Right lobe of liver (tissue), 5 donors: Measurements from ENCODE around the gene METTL4. TPM values are rescaled to one million over a fixed set of nuclear protein-coding genes. Genes with fewer than 3 reads are reported as not detected.

ENCODE experiments used
- small RNA-seq, 2 experiments: library from RNA; depleted of rRNA; stranded (forward); fragments of <200 nt; gene quantifications; one replicate each; pipeline ENCODE3, GENCODE V24; 2016
- total RNA-seq, 6 experiments: library from RNA; depleted of rRNA in 2 of 6; stranded (reverse); fragments of >200 nt in 2 of 6; fragmentation: NEBNext Ultra II Directional in 3 of 6; extraction: Animal tissue kit (Norgen Biotek cat#: 25700) in 3 of 6; gene quantifications; one replicate each; pipeline versions ENCODE4 v1.1.0 to v1.2.4, GENCODE V29; 2016 to 2023
- donor health status: DM: no; HTN: no; CAD: no.
- donor health status: DM: no; HTN: no; CAD: no.
- donor health status: DM: no; HTN: yes; CAD: no.
- donor health status: DM: no; HTN: yes; CAD: no.

Gene METTL4
- total RNA-seq, 6 experiments from 2014 or later: 3.2 to 4.9 (median 3.3) TPM

Small RNAs within 50 kb of the gene (small RNA-seq; reads per million reads assigned to genes)
- gene RF00019 (0 reads per million in 2 experiments), gene RF01233 (0 reads per million in 2 experiments)

Other genes starting within 250 kb of the METTL4 start
- gene NDC80, start 52 bp upstream of the METTL4 start, total RNA-seq: 1 to 10 TPM in 2 of 6 experiments, under 1 TPM in 3, not detected in 1; 0.34 to 1.6 (median 0.55) TPM
- gene SMCHD1, start 84.2 kb upstream of the METTL4 start, total RNA-seq: 10 to 100 TPM; 13.9 to 31.0 (median 17.3) TPM